Measurements from ENCODE around the gene OR4F15. TPM values are rescaled to one million over a fixed set of nuclear protein-coding genes. Genes with fewer than 3 reads are reported as not detected.
"Not testable (repeated sequence)": the region's sequence is repeated elsewhere in the genome, so short reads cannot be mapped to it uniquely, and the experiment has no call there.

OR4F15 gene
- not detected for total RNA-seq

- ATAC-seq (no peak), DNase-seq (no peak)
- Mint-ChIP-seq H3K9me3 (no peaks in the 10 kb centered on the region), H3K27me3 (peaks cover 29% of the 10 kb centered on the region), H3K4me1 (ENCODE audit: low read depth) (no peaks in the 10 kb centered on the region), H3K4me3 (no peak within 1 kb of the TSS), H3K27ac (no peak within 1 kb of the TSS), H3K36me3 (ENCODE audit: low read depth) (no peaks in the 10 kb centered on the region)
- POLR2A ChIA-PET: no interaction called here
- TF ChIP-seq CTCF (IDR thresholded peaks at IDR 0.05): no peak
- intact Hi-C loops (cut with micrococcal nuclease): no loop called here
- CTCF ChIA-PET: no interaction called here
Observed at GRCh38 chr15:101811902-101812301, at the start of gene OR4F15. TSS of gene OR4F15 (plus strand) at chr15:101812202. CDS start at chr15:101818187, 5,985 bp downstream.

GRCh38 chr15:101764669-101765339 lies 47.2 kb upstream of the OR4F15 start:
- H3K36me3 Mint-ChIP-seq (ENCODE audit: low read depth); DNase-seq; H3K27me3 Mint-ChIP-seq; CTCF ChIA-PET; H3K9me3 Mint-ChIP-seq; intact Hi-C loops (cut with micrococcal nuclease); H3K4me3 Mint-ChIP-seq; H3K4me1 Mint-ChIP-seq (ENCODE audit: low read depth); H3K27ac Mint-ChIP-seq; ATAC-seq; POLR2A ChIA-PET: not testable (repeated sequence)

GRCh38 chr15:101765340-101765671 lies 46.7 kb upstream of the OR4F15 start:
- intact Hi-C loops (cut with micrococcal nuclease); H3K27ac Mint-ChIP-seq; POLR2A ChIA-PET; H3K27me3 Mint-ChIP-seq; H3K4me3 Mint-ChIP-seq; H3K9me3 Mint-ChIP-seq; H3K4me1 Mint-ChIP-seq (ENCODE audit: low read depth); CTCF ChIA-PET; H3K36me3 Mint-ChIP-seq (ENCODE audit: low read depth); DNase-seq; ATAC-seq: not testable (repeated sequence)

GRCh38 chr15:101765772-101766456 lies 46.1 kb upstream of the OR4F15 start:
- no peak for ATAC-seq
- no peaks in the 10 kb centered on the region for H3K36me3 Mint-ChIP-seq (ENCODE audit: low read depth)
- H3K4me3 Mint-ChIP-seq: no peak overlapping the region
- H3K9me3 Mint-ChIP-seq: no peaks in the 10 kb centered on the region
- TF ChIP-seq CTCF (IDR thresholded peaks at IDR 0.05): no peak
- ChIA-PET POLR2A (no interaction called here), CTCF (no interaction called here)
- H3K4me1 Mint-ChIP-seq (ENCODE audit: low read depth): no peaks in the 10 kb centered on the region
- DNase-seq: no peak
- intact Hi-C loops (cut with micrococcal nuclease): no loop called here
- no peaks in the 10 kb centered on the region for H3K27me3 Mint-ChIP-seq
- H3K27ac Mint-ChIP-seq: no peak overlapping the region

- ATAC-seq; DNase-seq; H3K27me3 Mint-ChIP-seq; CTCF ChIA-PET; H3K36me3 Mint-ChIP-seq (ENCODE audit: low read depth); intact Hi-C loops (cut with micrococcal nuclease); H3K27ac Mint-ChIP-seq; H3K9me3 Mint-ChIP-seq; H3K4me3 Mint-ChIP-seq; POLR2A ChIA-PET; H3K4me1 Mint-ChIP-seq (ENCODE audit: low read depth): not testable (repeated sequence)
Observed at GRCh38 chr15:101767083-101767640, 44.8 kb upstream of the OR4F15 start.

GRCh38 chr15:101772921-101773320 lies 39.1 kb upstream of the OR4F15 start:
- intact Hi-C loops (cut with micrococcal nuclease): no loop called here
- H3K4me3 Mint-ChIP-seq: no peak overlapping the region
- CTCF ChIA-PET: interaction anchor here (0.9 kb wide), 1 partner anchor 10 kb away, joined by 4 read pairs; no protein-coding TSS in a partner anchor
- TF ChIP-seq CTCF (IDR thresholded peaks at IDR 0.05): no peak
- DNase-seq: no peak
- H3K9me3 Mint-ChIP-seq: no peaks in the 10 kb centered on the region
- ATAC-seq: no peak
- POLR2A ChIA-PET: no interaction called here
- no peaks in the 10 kb centered on the region for H3K36me3 Mint-ChIP-seq (ENCODE audit: low read depth)
- H3K4me1 Mint-ChIP-seq (ENCODE audit: low read depth): no peaks in the 10 kb centered on the region
- no peak overlapping the region for H3K27ac Mint-ChIP-seq
- no peaks in the 10 kb centered on the region for H3K27me3 Mint-ChIP-seq
